IPS DF 6.9 (cell line): ENCODE measurements around the gene AHNAK.

Source experiments
- DNase-seq: peaks from one replicate; pipeline ENCODE4 v3.0.0-alpha.2; 2013; ENCODE audit warnings: low read depth, low spot score
- H3K27ac ChIP-seq: one replicate; pipeline ENCODE4 v1.5.1; 2013; ENCODE audit warnings: low read length, control low read depth
- H3K27me3 ChIP-seq: 2 replicates; pipeline ENCODE4 v1.6.1; 2013; ENCODE audit warnings: mild to moderate bottlenecking, low read length; ENCODE audit not compliant: control insufficient read depth, insufficient read depth
- H3K36me3 ChIP-seq: 2 replicates; pipeline ENCODE4 v1.6.1; 2013; ENCODE audit warnings: low read length; ENCODE audit not compliant: control insufficient read depth, insufficient read depth
- H3K4me1 ChIP-seq: 2 replicates; pipeline ENCODE4 v1.6.1; 2013; ENCODE audit warnings: low read length; ENCODE audit not compliant: control insufficient read depth, insufficient read depth
- H3K4me3 ChIP-seq: 2 replicates; pipeline ENCODE4 v1.5.1; 2013; ENCODE audit warnings: mild to moderate bottlenecking, low read length
- H3K9me3 ChIP-seq: 2 replicates; pipeline ENCODE4 v1.6.1; 2013; ENCODE audit warnings: low read length, inconsistent platforms; ENCODE audit not compliant: control insufficient read depth, insufficient read depth
- WGBS: extraction: QIAGEN DNeasy Blood & Tissue Kit; methylation state at CpG from one replicate; pipeline ENCODE4 v1.1.7; 2013; ENCODE audit warnings: mixed read lengths, missing lambda C conversion rate; ENCODE audit not compliant: insufficient read length, insufficient coverage; 5-methylcytosine and 5-hydroxymethylcytosine counted together

AHNAK gene

DNA sequence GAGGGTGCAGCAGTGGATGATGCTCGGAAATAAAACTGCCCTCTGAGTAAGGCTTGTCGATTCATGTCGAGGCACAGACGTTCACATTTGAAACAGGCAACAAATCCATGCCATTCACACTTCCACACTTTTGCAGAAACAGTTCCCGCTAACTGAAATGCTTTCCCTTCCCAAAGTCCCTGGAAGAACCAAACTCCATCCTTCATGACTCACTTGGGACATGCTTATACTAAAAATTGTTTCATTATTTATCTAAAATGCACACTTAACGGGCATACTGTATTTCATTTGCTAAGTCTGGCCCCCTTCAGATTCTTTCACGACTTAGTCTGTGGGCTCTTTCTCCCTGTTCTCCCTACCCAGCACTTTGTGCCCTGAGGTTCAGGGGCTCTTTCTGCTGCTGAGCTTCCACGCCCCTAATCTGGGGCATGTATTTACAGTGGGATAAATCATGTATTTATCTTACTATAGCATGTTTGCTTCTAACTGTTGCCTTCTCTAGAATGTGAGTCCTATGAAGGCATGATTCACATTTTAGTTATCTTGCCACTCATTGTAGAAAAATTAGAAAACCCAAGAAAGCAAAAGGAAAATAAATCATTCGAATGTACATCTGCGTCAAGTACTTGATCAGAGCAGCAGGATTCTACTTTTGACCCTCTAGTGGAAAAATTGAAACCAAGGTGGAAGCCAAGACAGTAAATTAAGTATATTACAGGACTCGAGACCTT lies 115.3 kb downstream of the AHNAK start:
- no CpG with 5 or more reads among the region's 11 CpGs for WGBS
- Histone ChIP-seq H3K27ac (no peak overlapping the region), H3K9me3 (no peaks in the 10 kb centered on the region), H3K4me3 (no peak overlapping the region), H3K4me1 (peaks cover 1% of the 10 kb centered on the region; the same call in 1 of the 2 replicates), H3K36me3 (no peaks in the 10 kb centered on the region), H3K27me3 (0 out of 2 replicates have a peak, but pooled peaks cover 1% of the 10 kb centered on the region)
- DNase-seq, result no peak

- Histone ChIP-seq H3K27ac (no peak overlapping the region), H3K27me3 (0 out of 2 replicates have a peak, but pooled peaks cover 1% of the 10 kb centered on the region), H3K4me1 (peaks cover 1% of the 10 kb centered on the region; the same call in 1 of the 2 replicates), H3K4me3 (no peak overlapping the region), H3K36me3 (no peaks in the 10 kb centered on the region), H3K9me3 (no peaks in the 10 kb centered on the region)
- WGBS, result no CpG with 5 or more reads among the region's 3 CpGs
- no peak for DNase-seq
These were observed 116.2 kb downstream of the AHNAK start for GRCh38 chr11:62430425-62430824.

GRCh38 chr11:62428871-62429560 lies 117.6 kb downstream of the AHNAK start:
- Histone ChIP-seq H3K4me3 (no peak overlapping the region), H3K36me3 (no peaks in the 10 kb centered on the region), H3K4me1 (peaks cover 1% of the 10 kb centered on the region; the same call in 1 of the 2 replicates), H3K27ac (no peak overlapping the region), H3K9me3 (no peaks in the 10 kb centered on the region), H3K27me3 (0 out of 2 replicates have a peak, but pooled peaks cover 1% of the 10 kb centered on the region)
- WGBS, result no CpG with 5 or more reads among the region's 8 CpGs
- DNase-seq, result no peak

GRCh38 chr11:62427630-62428233 lies 118.9 kb downstream of the AHNAK start:
- no CpG with 5 or more reads among the region's 6 CpGs for WGBS
- peaks cover 1% of the 10 kb centered on the region; the same call in 1 of the 2 replicates for H3K4me1 ChIP-seq
- no peak overlapping the region for H3K27ac ChIP-seq
- 0 out of 2 replicates have a peak, but pooled peaks cover 1% of the 10 kb centered on the region for H3K27me3 ChIP-seq
- H3K4me3 ChIP-seq, result no peak overlapping the region
- H3K36me3 ChIP-seq, result no peaks in the 10 kb centered on the region
- no peak for DNase-seq
- no peaks in the 10 kb centered on the region for H3K9me3 ChIP-seq

DNA sequence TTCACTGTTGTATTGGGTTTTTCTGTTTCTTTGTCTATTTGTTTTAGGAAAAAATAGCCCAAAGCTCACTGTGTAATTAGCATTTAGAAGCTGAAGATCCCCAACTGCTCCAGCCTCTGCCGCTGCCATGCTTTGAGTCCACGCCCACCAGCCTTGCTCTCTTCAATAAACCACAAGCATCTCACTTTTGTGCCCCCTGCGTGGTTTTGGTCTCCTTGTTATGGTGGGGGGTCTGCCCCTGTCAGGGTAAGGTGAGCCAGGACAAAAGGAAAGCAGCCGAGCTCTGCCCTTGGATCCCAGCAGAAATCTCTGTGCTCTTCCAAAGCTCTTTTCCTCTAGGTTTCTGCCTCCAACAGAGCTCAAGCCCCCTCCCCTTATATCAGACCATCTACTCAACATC lies 123.6 kb downstream of the AHNAK start:
- no CpG with 5 or more reads among the region's 4 CpGs for WGBS
- H3K4me3 ChIP-seq, result no peak overlapping the region
- H3K27ac ChIP-seq, result no peak overlapping the region
- no peaks in the 10 kb centered on the region for H3K36me3 ChIP-seq
- no peaks in the 10 kb centered on the region for H3K27me3 ChIP-seq
- peaks cover 1% of the 10 kb centered on the region; the same call in 1 of the 2 replicates for H3K4me1 ChIP-seq
- H3K9me3 ChIP-seq, result no peaks in the 10 kb centered on the region
- DNase-seq, result no peak

DNA sequence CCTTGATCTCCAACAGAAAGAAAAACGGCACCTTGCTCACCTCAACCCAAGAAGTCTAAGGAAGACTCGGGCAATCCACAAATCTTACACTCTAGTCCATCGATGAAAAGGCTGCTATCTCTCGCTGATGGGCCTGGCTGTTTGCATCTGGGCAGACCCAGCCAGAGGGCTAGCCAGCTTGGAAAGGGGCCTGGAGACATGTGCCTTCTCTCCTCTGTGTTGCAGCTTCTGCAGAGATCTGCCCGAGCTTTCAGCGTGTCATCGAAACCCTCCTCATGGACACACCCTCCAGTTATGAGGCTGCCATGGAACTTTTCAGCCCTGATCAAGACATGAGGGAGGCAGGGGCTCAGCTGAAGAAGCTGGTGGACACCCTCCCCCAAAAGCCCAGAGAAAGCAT lies 124.6 kb downstream of the AHNAK start:
- no peak for DNase-seq
- H3K36me3 ChIP-seq, result no peaks in the 10 kb centered on the region
- no peak overlapping the region for H3K4me3 ChIP-seq
- no peaks in the 10 kb centered on the region for H3K9me3 ChIP-seq
- no peaks in the 10 kb centered on the region for H3K27me3 ChIP-seq
- H3K27ac ChIP-seq, result no peak overlapping the region
- no CpG with 5 or more reads among the region's 7 CpGs for WGBS
- H3K4me1 ChIP-seq, result peaks cover 1% of the 10 kb centered on the region; the same call in 1 of the 2 replicates

DNA sequence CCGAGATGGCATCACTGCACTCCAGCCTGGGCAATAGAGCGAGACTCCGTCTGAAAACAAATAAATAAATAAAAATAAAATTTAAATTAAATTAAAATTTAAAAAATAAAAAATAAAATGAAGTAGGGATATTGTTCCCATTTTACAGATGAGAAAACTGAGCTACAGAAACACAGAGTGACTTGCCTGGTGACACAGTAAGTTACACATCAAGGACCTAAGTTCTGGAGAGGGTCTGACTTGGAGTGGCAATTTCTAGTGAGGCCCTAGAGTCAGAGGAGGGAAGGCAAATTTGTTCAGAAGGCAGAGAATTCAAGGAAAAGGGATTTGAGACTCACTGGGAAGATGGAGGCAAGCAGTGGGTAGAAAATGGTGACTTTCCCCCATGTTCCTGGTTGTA lies 125.7 kb downstream of the AHNAK start:
- H3K27me3 ChIP-seq, result no peaks in the 10 kb centered on the region
- no CpG with 5 or more reads among the region's 3 CpGs for WGBS
- H3K4me3 ChIP-seq, result no peak overlapping the region
- H3K9me3 ChIP-seq, result no peaks in the 10 kb centered on the region
- no peak overlapping the region for H3K27ac ChIP-seq
- no peak for DNase-seq
- H3K4me1 ChIP-seq, result no peaks in the 10 kb centered on the region
- no peaks in the 10 kb centered on the region for H3K36me3 ChIP-seq

- no peaks in the 10 kb centered on the region for H3K4me1 ChIP-seq
- WGBS, result no CpG with 5 or more reads among the region's 1 CpG
These were observed 126.7 kb downstream of the AHNAK start for GRCh38 chr11:62419943-62420342.

GRCh38 chr11:62419314-62419929 lies 127.2 kb downstream of the AHNAK start:
- Histone ChIP-seq H3K4me3 (no peak overlapping the region), H3K36me3 (no peaks in the 10 kb centered on the region), H3K9me3 (no peaks in the 10 kb centered on the region), H3K27me3 (no peaks in the 10 kb centered on the region), H3K4me1 (no peaks in the 10 kb centered on the region), H3K27ac (no peak overlapping the region)
- DNase-seq, result no peak
- WGBS, result no CpG with 5 or more reads among the region's 5 CpGs

More at GRCh38 chr11:62419943-62420342, 126.7 kb downstream of the AHNAK start:
- Histone ChIP-seq H3K4me3 (no peak overlapping the region), H3K27me3 (no peaks in the 10 kb centered on the region), H3K27ac (no peak overlapping the region), H3K36me3 (no peaks in the 10 kb centered on the region), H3K9me3 (no peaks in the 10 kb centered on the region)
- no peak for DNase-seq

- WGBS, result no CpG with 5 or more reads among the region's 4 CpGs
- no peak for DNase-seq
These were observed 127.9 kb downstream of the AHNAK start, which contains the start of gene SCGB1A1 for GRCh38 chr11:62418733-62419132. Gene SCGB1A1 (plus strand): TSS chr11:62419033. CDS start chr11:62419096, 63 bp downstream.

More at GRCh38 chr11:62418733-62419132, 127.9 kb downstream of the AHNAK start, which contains the start of gene SCGB1A1:
- H3K9me3 ChIP-seq, result no peaks in the 10 kb centered on the region
- H3K36me3 ChIP-seq, result no peaks in the 10 kb centered on the region
- H3K27me3 ChIP-seq, result no peaks in the 10 kb centered on the region
- H3K4me3 ChIP-seq, result no peak within 1 kb of the TSS
- no peak within 1 kb of the TSS for H3K27ac ChIP-seq
- no peaks in the 10 kb centered on the region for H3K4me1 ChIP-seq
